D721Med (cell line): ENCODE measurements around the gene KDM7A.
"Not testable (repeated sequence)": the region's sequence is repeated elsewhere in the genome, so short reads cannot be mapped to it uniquely, and the experiment has no call there.

Experiments used
- DNase-seq: peaks from one replicate; pipeline ENCODE4 v3.0.0; 2011; ENCODE audit warnings: low spot score; ENCODE audit not compliant: insufficient read length
- FAIRE-seq: peaks from 2 replicates; lab custom pipeline; 2011; peaks lifted over from hg19 to GRCh38; lab: Jason Lieb, UNC
- CTCF ChIP-seq: IDR thresholded peaks from 2 replicates; pipeline ENCODE4 v1.5.1; 2012; ENCODE audit warnings: mild to moderate bottlenecking, control low read depth; ENCODE audit not compliant: insufficient read depth; ENCODE audit errors: missing control alignments

Gene KDM7A

GRCh38 chr7:140174217-140174616 lies 2.6 kb downstream of the KDM7A start:
- no peak for DNase-seq
- no peak for FAIRE-seq
- no peak for TF ChIP-seq CTCF

- no peak for TF ChIP-seq CTCF
- FAIRE-seq (no peak), DNase-seq (no peak)
Observed at GRCh38 chr7:140170375-140170774, 6.4 kb downstream of the KDM7A start.

- DNase-seq (no peak), FAIRE-seq (no peak)
- no peak for TF ChIP-seq CTCF
Observed at GRCh38 chr7:140168816-140169215, 8.0 kb downstream of the KDM7A start.

- no peak for FAIRE-seq
- DNase-seq = no peak
- TF ChIP-seq CTCF = no peak
Observed at GRCh38 chr7:140165422-140165821, 11.4 kb downstream of the KDM7A start.

GRCh38 chr7:140162081-140162480 lies 14.7 kb downstream of the KDM7A start:
- not testable (repeated sequence) for FAIRE-seq

GRCh38 chr7:140161047-140161446 lies 15.7 kb downstream of the KDM7A start:
- no peak for TF ChIP-seq CTCF
- DNase-seq = no peak
- no peak for FAIRE-seq

More at GRCh38 chr7:140162081-140162480, 14.7 kb downstream of the KDM7A start:
- not testable (repeated sequence) for DNase-seq

- TF ChIP-seq CTCF = no peak
- no peak for DNase-seq
- FAIRE-seq = no peak
Observed at GRCh38 chr7:140160308-140160707, 16.5 kb downstream of the KDM7A start.

- DNase-seq = no peak
- FAIRE-seq = no peak
- no peak for TF ChIP-seq CTCF
Observed at GRCh38 chr7:140159497-140159896, 17.3 kb downstream of the KDM7A start.
